GM23248 (cell line): Measurements from ENCODE around the gene GPR61.

ENCODE experiments used
- EZH2 ChIP-seq: fragments of 200-600 bp; sonication (generic); IDR thresholded peaks from 2 replicates; pipeline ENCODE4 v1.6.1; 2018; ENCODE audit warnings: antibody characterized with exemption, mild to moderate bottlenecking; ENCODE audit not compliant: insufficient read depth, poor library complexity, severe bottlenecking
- EZH2phosphoT487 ChIP-seq: fragments of 200-600 bp; sonication (generic); IDR thresholded peaks from 2 replicates; pipeline ENCODE4 v1.6.1; 2018; ENCODE audit warnings: antibody characterized with exemption, moderate library complexity, mild to moderate bottlenecking, low read depth; ENCODE audit not compliant: insufficient read depth

GRCh38 chr1:109539676-109540075 lies at the start of gene GPR61:
- no peak for TF ChIP-seq EZH2
- TF ChIP-seq EZH2phosphoT487 = no peak
